Duodenal mucosa (tissue), 2 donors: ENCODE data around the gene TNNI2.
A peak's percentile ranks its signal among the peaks of the same experiment; 100 is the strongest.
"Not testable (repeated sequence)": the region's sequence is repeated elsewhere in the genome, so short reads cannot be mapped to it uniquely, and the experiment has no call there.

Experiments
- H3K27ac ChIP-seq: one replicate; pipeline ENCODE4 v1.7.0; 2013; ENCODE audit warnings: low read depth, low read length
- H3K27me3 ChIP-seq, 2 donors: one replicate each; pipeline ENCODE4 v1.7.0; 2013; ENCODE audit warnings: low read length in 2 of 2, control low read depth in 1 of 2; ENCODE audit not compliant: insufficient read depth in 2 of 2, control insufficient read depth in 1 of 2
- H3K36me3 ChIP-seq, 2 donors: one replicate each; pipeline ENCODE4 v1.7.0; 2013; ENCODE audit warnings: low read length in 2 of 2, control low read depth in 1 of 2; ENCODE audit not compliant: insufficient read depth in 2 of 2, control insufficient read depth in 1 of 2
- H3K4me1 ChIP-seq, 2 donors: one replicate each; pipeline ENCODE4 v1.7.0; 2013; ENCODE audit warnings: low read length in 2 of 2, control low read depth in 1 of 2; ENCODE audit not compliant: insufficient read depth in 2 of 2, control insufficient read depth in 1 of 2
- H3K4me3 ChIP-seq, 2 donors: one replicate each; pipeline ENCODE4 v1.7.0; 2013; ENCODE audit warnings: low read length in 2 of 2, low read depth in 1 of 2
- H3K9ac ChIP-seq, 2 donors: one replicate each; pipeline ENCODE4 v1.7.0; 2013; ENCODE audit warnings: low read length in 2 of 2, low read depth in 1 of 2
- H3K9me3 ChIP-seq, 2 donors: one replicate each; pipeline ENCODE4 v1.7.0; 2013; ENCODE audit warnings: low read length in 2 of 2, control low read depth in 1 of 2; ENCODE audit not compliant: control insufficient read depth in 1 of 2

TNNI2 gene

DNA sequence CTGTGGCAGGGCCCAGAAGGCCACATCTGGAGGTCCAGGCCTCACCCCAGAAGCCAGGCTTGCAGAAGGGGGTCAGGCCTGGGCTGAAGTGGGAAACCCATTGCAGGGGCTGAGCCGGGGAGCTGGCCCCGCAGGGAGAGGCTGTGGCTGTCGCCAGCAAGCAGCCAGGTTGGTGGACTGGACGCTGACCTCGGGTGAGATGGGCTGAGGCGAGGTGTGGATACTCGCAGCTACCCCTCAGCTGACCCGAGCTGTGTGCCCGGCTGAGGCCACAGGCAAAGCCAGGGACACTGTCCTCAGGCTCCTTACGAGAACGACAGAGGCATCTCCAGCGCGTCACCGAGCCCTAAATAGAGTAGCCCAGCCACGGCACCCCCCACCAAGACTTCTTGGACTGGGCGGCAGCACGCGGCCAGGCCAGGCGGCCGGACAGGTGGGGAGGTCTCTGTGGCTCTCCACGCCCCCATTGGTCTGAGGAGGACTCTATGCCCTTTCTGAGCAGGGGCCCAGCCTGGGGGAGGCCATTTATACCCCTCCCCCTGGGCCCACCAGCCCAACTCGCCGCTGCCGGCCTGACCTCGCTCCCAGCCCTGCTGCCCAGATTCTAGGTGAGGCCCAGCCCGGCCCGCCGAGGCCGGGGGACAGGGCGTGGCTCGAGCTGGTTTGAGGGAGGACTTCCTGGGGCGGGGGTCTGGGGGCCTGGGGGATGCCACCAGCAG is at the start of gene TNNI2:
Gene TNNI2, plus strand, starts transcription at position 556 of the 719 bp plus-strand sequence. CDS start 716 bp downstream, outside the sequence.
- H3K4me1 ChIP-seq, result peaks cover 9 to 11% of the 10 kb centered on the region in 2 donors
- no peaks in the 10 kb centered on the region for H3K36me3 ChIP-seq
- peak within 1 kb of the TSS; percentile 10 for H3K27ac ChIP-seq
- no peaks in the 10 kb centered on the region for H3K9me3 ChIP-seq
- H3K9ac ChIP-seq, result no peak within 1 kb of the TSS
- H3K4me3 ChIP-seq, result no peak within 1 kb of the TSS
- H3K27me3 ChIP-seq, result no peaks in the 10 kb centered on the region

GRCh38 chr11:1791912-1792311 is 46.9 kb upstream of the TNNI2 start:
- Histone ChIP-seq H3K4me1 (no peaks in the 10 kb centered on the region), H3K27me3 (peaks cover 0 to 5% of the 10 kb centered on the region in 2 donors), H3K27ac (no peak overlapping the region), H3K4me3 (no peak overlapping the region), H3K9me3 (no peaks in the 10 kb centered on the region), H3K36me3 (no peaks in the 10 kb centered on the region), H3K9ac (no peak overlapping the region)

DNA sequence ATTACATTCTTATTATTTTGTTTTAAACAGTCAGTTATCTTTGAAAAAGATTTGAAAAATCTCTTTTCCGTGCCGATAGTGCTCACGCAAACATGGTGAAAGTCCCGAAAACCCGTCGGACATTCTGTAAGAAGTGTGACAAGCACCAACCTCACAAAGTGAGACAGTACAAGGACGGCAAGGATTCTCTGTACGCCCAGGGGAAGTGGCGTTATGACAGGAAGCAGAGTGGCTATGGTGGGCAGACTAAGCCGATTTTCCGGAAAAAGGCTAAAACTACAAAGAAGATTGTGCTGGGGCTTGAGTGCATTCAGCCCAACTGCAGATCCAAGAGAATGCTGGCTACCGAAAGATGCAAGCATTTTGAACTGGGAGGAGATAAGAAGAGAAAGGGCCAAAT is 46.3 kb upstream of the TNNI2 start:
- H3K27ac ChIP-seq, result no peak overlapping the region

DNA sequence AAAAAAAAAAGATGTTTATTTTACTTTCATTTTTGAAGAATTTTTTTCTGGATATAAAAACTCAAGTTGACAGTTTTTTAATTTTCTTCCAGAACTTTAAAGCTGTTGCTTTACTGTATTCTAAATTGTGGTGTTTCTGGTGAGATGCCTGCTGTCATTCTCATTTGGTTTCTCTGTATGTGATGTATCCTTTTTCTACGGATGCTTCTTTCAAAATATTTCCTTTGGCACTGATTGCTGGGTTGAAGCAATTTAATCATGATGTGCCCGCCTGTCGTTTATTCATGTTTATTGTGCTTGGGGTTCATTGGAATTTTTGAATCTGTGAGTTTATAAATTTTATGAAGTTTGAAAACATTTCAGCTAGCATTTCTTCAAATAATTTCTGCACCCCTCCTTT is 45.7 kb upstream of the TNNI2 start:
- peaks cover 0 to 5% of the 10 kb centered on the region in 2 donors for H3K27me3 ChIP-seq
- H3K27ac ChIP-seq, result no peak overlapping the region
- no peak overlapping the region for H3K4me3 ChIP-seq
- no peaks in the 10 kb centered on the region for H3K9me3 ChIP-seq
- no peaks in the 10 kb centered on the region for H3K36me3 ChIP-seq
- H3K9ac ChIP-seq, result no peak overlapping the region
- H3K4me1 ChIP-seq, result no peaks in the 10 kb centered on the region

More for the DNA sequence above, 46.3 kb upstream of the TNNI2 start:
- Histone ChIP-seq H3K9ac (no peak overlapping the region), H3K27me3 (peaks cover 0 to 5% of the 10 kb centered on the region in 2 donors), H3K36me3 (no peaks in the 10 kb centered on the region), H3K4me1 (no peaks in the 10 kb centered on the region), H3K9me3 (no peaks in the 10 kb centered on the region), H3K4me3 (no peak overlapping the region)

- H3K4me3 ChIP-seq, result no peak overlapping the region
- H3K9me3 ChIP-seq, result no peaks in the 10 kb centered on the region
- no peak overlapping the region for H3K27ac ChIP-seq
- no peaks in the 10 kb centered on the region for H3K36me3 ChIP-seq
- no peak overlapping the region for H3K9ac ChIP-seq
- peaks cover 0 to 5% of the 10 kb centered on the region in 2 donors for H3K27me3 ChIP-seq
- H3K4me1 ChIP-seq, result no peaks in the 10 kb centered on the region
Measured at GRCh38 chr11:1796413-1797011, 42.3 kb upstream of the TNNI2 start.

GRCh38 chr11:1797391-1798125 is 41.2 kb upstream of the TNNI2 start:
- Histone ChIP-seq H3K36me3 (no peaks in the 10 kb centered on the region), H3K9ac (no peak overlapping the region), H3K4me3 (no peak overlapping the region), H3K9me3 (no peaks in the 10 kb centered on the region), H3K27me3 (peaks cover 0 to 5% of the 10 kb centered on the region in 2 donors), H3K27ac (no peak overlapping the region), H3K4me1 (no peaks in the 10 kb centered on the region)

GRCh38 chr11:1803246-1803645 is 35.5 kb upstream of the TNNI2 start:
- H3K4me3 ChIP-seq, result no peak overlapping the region
- H3K27me3 ChIP-seq, result peaks cover 5 to 13% of the 10 kb centered on the region in 2 donors
- H3K36me3 ChIP-seq, result no peaks in the 10 kb centered on the region
- no peak overlapping the region for H3K27ac ChIP-seq
- H3K4me1 ChIP-seq, result peaks cover 0 to 6% of the 10 kb centered on the region in 2 donors
- no peaks in the 10 kb centered on the region for H3K9me3 ChIP-seq
- H3K9ac ChIP-seq, result no peak overlapping the region

DNA sequence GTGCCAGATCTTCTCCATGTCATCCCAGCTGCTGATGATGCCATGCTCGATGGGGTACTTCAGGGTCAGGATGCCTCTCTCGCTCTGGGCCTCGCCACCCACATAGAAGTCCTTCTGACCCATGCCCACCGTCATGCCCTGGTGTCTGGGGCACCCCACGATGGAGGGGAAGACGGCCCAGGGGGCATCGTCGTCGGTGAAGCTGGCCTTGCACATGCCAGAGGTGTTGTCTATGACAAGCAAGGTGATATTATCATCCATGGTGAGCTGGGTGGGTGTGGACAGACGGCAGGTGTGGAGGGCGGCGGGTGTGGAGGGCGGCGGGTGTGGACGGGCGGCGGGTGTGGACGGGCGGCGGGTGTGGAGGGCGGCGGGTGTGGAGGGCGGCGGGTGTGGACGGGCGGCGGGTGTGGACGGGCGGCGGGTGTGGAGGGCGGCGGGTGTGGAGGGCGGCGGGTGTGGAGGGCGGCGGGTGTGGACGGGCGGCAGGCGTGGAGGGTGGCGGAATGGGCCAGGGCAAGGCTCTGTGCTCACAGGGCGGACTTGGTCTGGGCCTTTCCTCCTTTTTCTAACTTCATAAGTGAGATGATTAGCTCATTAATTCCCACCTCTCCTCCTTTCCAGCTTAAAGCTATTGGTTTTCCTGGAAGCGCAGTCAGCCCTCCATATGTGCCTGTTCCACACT is 34.8 kb upstream of the TNNI2 start:
- H3K9me3 ChIP-seq, H3K9ac ChIP-seq, H3K36me3 ChIP-seq, H3K4me1 ChIP-seq, H3K4me3 ChIP-seq, H3K27ac ChIP-seq: not testable (repeated sequence)
- peaks cover 5 to 13% of the 10 kb centered on the region in 2 donors for H3K27me3 ChIP-seq

GRCh38 chr11:1805525-1805924 is 33.3 kb upstream of the TNNI2 start:
- Histone ChIP-seq H3K4me1 (peaks cover 0 to 6% of the 10 kb centered on the region in 2 donors), H3K27ac (no peak overlapping the region), H3K9me3 (peaks cover 0 to 3% of the 10 kb centered on the region in 2 donors), H3K4me3 (no peak overlapping the region), H3K27me3 (peaks cover 5 to 13% of the 10 kb centered on the region in 2 donors), H3K36me3 (no peaks in the 10 kb centered on the region), H3K9ac (no peak overlapping the region)
